Measurements from ENCODE around the gene PCGF3. TPM values are rescaled to one million over a fixed set of nuclear protein-coding genes. Genes with fewer than 3 reads are reported as not detected.

The PCGF3 gene
- total RNA-seq, 3 donors from 2014 or later = 60.6 to 71.7 (median 69.4) TPM

GRCh38 chr4:712916-713632 is 7.4 kb downstream of the PCGF3 start:
- Histone ChIP-seq H3K36me3 (no peaks in the 10 kb centered on the region), H3K9me3 (no peaks in the 10 kb centered on the region), H3K27ac (no peak overlapping the region), H3K4me3 (no peak overlapping the region), H3K27me3 (no peaks in the 10 kb centered on the region), H3K4me1 (peaks cover 0 to 6% of the 10 kb centered on the region in 2 donors)
- intact Hi-C loops (cut with DNase I; ENCODE audit: low total_unique reads) = no loop called here
- no peak for TF ChIP-seq POLR2AphosphoS5 (IDR thresholded peaks at IDR 0.05)
- no peak for TF ChIP-seq CTCF (IDR thresholded peaks at IDR 0.05)
- no peak for TF ChIP-seq POLR2A (IDR thresholded peaks at IDR 0.05)
- DNase-seq (ENCODE audit: low spot score in 2 of 2) = no peak

GRCh38 chr4:714087-714486 is 8.5 kb downstream of the PCGF3 start:
- Histone ChIP-seq H3K27ac (no peak overlapping the region), H3K4me1 (no peaks in the 10 kb centered on the region), H3K9me3 (no peaks in the 10 kb centered on the region), H3K27me3 (no peaks in the 10 kb centered on the region), H3K36me3 (no peaks in the 10 kb centered on the region), H3K4me3 (no peak overlapping the region)
- TF ChIP-seq POLR2AphosphoS5 (IDR thresholded peaks at IDR 0.05) (no peak), POLR2A (IDR thresholded peaks at IDR 0.05) (no peak), CTCF (IDR thresholded peaks at IDR 0.05) (no peak)
- intact Hi-C loops (cut with DNase I; ENCODE audit: low total_unique reads) = no loop called here
- no peak for DNase-seq (ENCODE audit: low spot score in 2 of 2)

GRCh38 chr4:717601-718320 is 12.1 kb downstream of the PCGF3 start:
- no peaks in the 10 kb centered on the region for H3K27me3 ChIP-seq
- no peaks in the 10 kb centered on the region for H3K9me3 ChIP-seq
- DNase-seq (ENCODE audit: low spot score in 2 of 2) = no peak
- no peak overlapping the region for H3K27ac ChIP-seq
- peaks cover 0 to 8% of the 10 kb centered on the region in 2 donors for H3K4me1 ChIP-seq
- no peak for TF ChIP-seq CTCF (IDR thresholded peaks at IDR 0.05)
- no peak for TF ChIP-seq POLR2A (IDR thresholded peaks at IDR 0.05)
- no peak for TF ChIP-seq POLR2AphosphoS5 (IDR thresholded peaks at IDR 0.05)
- no peak overlapping the region for H3K4me3 ChIP-seq
- no peaks in the 10 kb centered on the region for H3K36me3 ChIP-seq
- intact Hi-C loops (cut with DNase I; ENCODE audit: low total_unique reads) = no loop called here

- H3K9me3 ChIP-seq = no peaks in the 10 kb centered on the region
- no peaks in the 10 kb centered on the region for H3K36me3 ChIP-seq
- no peaks in the 10 kb centered on the region for H3K27me3 ChIP-seq
- TF ChIP-seq CTCF (IDR thresholded peaks at IDR 0.05) (no peak), POLR2AphosphoS5 (IDR thresholded peaks at IDR 0.05) (no peak), POLR2A (IDR thresholded peaks at IDR 0.05) (no peak)
- H3K4me3 ChIP-seq = no peak overlapping the region
- DNase-seq (ENCODE audit: low spot score in 2 of 2) = no peak
- no peak overlapping the region for H3K27ac ChIP-seq
- H3K4me1 ChIP-seq = peaks cover 0 to 8% of the 10 kb centered on the region in 2 donors
- intact Hi-C loops (cut with DNase I; ENCODE audit: low total_unique reads) = no loop called here
Measured at GRCh38 chr4:718460-718859, 12.8 kb downstream of the PCGF3 start.
